Stimulated activated naive CD4-positive, alpha-beta T cell treated with Interleukin-2 at 50 U/mL for 16 hours (primary cell): ENCODE measurements around the gene CASP12.

Experiments used
- DNase-seq: peaks from one replicate; lab custom pipeline; 2025; lab: John Stamatoyannopoulos, UW

Gene CASP12

GRCh38 chr11:104837969-104838639, 60.2 kb downstream of the CASP12 start:
- DNase-seq = no peak

GRCh38 chr11:104836691-104837090, 61.6 kb downstream of the CASP12 start:
- DNase-seq = no peak
